Measurements from ENCODE around the gene PRKN.
"Not testable (repeated sequence)": the region's sequence is repeated elsewhere in the genome, so short reads cannot be mapped to it uniquely, and the experiment has no call there.

The PRKN gene

DNA sequence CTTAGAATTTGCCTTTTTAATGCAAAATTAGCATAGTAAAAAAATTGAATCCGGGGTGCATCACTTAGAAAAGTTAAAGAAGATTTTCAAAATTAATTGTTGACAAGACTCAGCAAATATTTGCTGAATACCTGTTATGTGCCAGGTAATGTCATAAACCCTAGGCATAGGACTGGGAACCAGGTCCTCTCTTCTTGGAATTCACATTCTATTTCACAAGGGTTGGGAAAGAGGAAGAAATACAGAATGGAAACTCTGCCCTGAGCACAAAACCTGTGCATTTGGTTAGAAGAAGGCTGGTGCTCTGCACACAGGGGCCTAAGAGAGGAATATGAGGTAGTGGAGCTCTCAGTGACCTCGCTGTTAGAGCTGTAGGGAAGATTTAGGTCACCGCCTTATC is 879.9 kb downstream of the PRKN start:
- no peak for DNase-seq (ENCODE audit: low read depth in 2 of 2)

DNA sequence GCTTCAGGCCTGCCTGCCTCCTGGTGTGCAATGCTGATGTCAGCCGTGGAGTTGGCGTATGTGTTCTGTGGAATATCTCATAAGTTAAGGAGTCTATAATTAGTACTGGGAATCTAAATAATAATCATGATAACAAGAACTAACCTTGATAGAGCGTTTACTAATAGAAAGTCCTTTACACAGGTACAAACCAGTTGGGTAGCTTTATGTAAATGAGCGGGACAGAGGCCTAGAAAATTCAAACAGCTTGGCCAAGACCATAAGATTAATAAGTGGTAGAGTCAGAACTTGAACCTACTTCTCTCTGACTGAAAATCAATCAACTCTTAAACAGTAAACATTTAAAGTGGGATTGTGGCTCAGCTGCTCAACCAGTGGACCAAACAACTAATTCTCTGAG is 882.8 kb downstream of the PRKN start:
- DNase-seq (ENCODE audit: low read depth in 2 of 2) = no peak

DNA sequence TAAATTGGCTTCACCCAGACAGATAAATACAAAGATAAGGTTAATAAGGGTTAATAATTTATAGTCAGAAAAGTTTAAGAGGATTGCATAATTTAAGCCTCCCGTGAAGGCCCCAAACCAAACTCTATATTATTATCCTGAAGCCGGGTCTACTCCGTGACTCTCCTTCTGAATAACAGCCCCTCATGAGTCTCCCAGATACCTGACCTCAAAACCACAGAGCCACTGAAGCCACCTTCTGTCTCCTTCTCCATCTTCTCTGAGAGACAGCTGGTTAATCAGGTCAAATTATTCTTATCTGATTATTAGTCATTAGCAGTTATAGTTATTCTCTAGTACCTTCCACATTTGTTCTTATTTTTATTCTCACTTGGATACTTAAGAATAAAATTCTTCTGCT is 884.5 kb downstream of the PRKN start:
- no peak for DNase-seq (ENCODE audit: low read depth in 2 of 2)

DNA sequence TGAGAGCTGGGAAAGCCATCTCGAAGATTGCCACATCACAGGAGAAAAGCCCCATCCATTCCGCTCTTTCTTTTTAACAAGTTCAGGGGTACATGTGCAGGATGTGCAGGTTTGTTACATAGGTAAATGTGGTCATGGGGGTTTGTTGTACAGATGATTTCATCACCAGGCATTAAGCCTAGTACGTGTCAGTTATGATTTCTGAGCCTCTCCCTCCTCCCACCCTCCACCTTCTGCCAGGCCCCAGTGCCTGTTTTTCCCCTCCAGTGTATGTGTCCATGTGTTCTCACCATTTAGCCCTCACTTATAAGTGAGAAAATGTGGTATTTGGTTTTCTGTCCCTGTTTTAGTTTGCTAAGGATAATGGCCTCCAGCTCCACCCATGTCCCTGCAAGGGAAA is 887.2 kb downstream of the PRKN start:
- DNase-seq (ENCODE audit: low read depth in 2 of 2) = no peak

DNA sequence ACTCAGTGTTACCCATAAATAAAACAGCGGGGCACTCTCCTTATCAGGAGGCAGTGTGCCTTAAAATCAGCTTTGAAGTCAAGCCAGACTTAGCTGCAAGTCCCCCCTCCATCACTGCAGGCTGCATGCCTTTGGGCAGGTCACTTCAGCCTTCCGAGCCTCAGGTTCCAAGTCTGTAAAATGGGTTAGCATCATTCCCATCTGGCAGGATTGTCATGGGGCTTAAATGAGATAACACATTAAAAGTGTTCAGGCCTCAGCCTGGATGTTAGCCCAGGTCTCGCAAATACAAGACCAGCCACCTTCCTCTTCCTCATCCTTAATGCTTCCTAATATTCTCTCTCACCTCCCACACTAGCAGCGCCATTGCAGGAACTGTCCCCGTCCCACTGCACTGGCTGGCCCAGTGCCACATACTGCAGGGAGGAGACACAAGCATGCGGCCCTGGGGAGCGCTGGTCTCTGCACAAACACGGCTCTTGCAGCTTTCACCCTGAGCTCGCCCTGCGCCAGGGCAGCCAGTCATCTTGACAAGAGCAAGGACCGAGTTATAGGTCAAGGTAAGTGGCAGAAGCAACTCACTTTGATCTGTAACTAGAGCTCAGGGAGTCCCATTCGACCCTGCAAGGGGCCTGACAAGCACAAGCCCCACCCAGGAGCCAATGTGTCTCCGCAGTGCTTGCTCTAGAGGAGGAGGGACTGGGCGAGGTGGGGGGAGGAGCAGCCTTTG is 889.1 kb downstream of the PRKN start:
- DNase-seq (ENCODE audit: low read depth in 2 of 2) = no peak

DNA sequence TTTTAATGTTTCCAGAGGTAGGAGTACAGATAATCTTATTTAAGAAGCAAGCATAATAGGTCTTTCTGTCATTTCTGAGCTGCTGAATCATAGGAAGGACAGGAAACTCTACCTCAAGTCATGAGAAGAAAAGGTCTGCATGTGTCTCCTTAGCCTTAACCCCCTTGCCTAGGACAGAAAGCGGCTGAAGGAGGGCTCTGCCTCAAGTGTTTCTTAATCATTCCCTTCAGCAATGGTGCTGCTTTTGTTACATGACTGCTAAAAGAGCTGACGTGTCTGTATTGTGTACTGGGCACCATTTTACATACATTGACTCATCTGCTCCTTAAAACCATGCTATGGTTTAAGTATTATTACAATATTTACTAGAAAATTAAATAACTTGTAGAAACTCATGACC is 889.7 kb downstream of the PRKN start:
- DNase-seq (ENCODE audit: low read depth in 2 of 2) = no peak

DNA sequence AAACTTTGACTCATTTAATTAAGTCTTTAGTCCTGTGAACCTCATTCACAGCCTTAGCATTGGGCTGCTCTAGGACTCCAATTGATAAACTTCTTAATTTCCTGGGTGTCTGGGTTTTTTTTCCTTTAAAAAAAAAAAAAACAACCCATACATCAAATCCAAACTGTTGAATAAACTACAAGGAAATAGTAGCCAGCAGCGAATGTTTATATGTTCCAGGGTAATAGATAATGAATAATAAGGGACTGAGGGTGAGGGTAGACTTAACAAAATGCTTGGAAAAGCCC is 890.2 kb downstream of the PRKN start:
- no peak for DNase-seq (ENCODE audit: low read depth in 2 of 2)

DNA sequence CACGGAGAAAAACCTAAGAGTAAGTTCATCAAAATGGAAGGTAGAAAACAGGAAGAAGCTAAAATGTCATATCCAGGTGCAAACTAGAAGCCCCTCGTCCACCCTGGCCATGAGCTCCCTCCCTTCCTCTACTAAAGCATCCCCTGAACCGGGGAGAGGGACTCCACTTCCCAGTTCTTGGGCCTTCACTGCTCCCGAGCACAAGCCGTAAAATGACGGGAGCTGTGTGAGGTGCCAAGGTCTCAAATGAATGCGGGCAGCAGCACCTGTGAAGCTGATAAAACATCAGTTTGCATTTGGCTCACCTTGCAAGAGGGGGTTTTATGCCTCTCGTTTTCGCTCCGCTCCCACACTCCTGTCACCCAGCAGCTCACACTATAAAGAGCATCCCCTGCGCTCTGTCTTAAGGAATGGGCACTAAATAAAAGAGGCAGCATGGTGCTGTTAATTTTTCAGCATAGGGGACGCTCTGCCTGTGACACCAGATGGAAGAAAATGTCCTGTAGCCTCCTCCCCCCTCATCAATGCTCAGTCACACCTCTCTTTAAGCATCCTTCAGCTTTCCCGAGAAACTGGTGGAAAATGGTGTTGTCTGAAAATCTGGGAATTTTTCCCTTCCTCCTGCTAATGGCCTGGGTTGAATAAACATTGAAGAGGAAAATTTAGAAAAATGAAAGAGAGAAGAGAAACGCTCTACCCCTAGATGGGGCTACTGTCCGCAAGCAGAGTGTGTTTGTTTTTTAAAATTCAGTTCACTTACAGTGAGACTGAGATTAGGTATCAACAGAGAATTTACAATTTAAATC is 890.7 kb downstream of the PRKN start:
- peak in 1 of 2 experiments; percentile 5 for DNase-seq (ENCODE audit: low read depth in 2 of 2)

DNA sequence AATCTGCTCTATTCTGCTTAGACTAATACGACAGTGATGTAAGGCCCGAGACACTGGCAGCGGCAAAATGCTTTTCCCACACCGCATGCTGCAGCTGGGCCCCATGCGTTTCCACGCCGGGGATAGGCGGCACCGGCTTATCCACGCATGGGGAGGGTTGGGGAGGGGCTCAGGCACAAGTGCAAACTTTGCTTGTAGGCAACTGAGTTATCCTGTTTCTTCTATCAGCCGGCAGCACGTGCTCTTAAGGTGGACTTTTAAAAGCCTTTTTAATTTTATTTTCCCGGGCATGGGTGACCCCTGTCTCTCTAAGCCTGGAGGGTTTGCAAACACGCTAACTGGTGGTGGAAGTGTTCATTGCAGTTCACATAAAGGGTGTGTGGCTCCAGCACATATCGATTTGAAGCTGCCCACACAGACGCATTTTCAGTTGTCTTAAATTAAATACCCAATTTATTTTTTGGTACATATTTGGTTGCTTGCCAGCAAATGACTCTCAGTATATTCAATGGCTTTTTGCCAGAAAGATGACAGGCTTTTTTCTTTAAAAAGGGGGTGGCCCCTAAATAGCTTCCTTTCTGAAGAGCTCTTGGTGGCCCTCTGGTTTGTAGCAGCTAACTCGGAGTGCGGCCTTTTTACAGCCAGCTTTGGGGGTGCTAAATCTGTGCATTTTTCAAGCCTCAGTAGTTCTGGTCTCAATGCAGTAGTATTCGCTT is 891.9 kb downstream of the PRKN start:
- peak in 1 of 2 experiments; percentile 9 for DNase-seq (ENCODE audit: low read depth in 2 of 2)

DNA sequence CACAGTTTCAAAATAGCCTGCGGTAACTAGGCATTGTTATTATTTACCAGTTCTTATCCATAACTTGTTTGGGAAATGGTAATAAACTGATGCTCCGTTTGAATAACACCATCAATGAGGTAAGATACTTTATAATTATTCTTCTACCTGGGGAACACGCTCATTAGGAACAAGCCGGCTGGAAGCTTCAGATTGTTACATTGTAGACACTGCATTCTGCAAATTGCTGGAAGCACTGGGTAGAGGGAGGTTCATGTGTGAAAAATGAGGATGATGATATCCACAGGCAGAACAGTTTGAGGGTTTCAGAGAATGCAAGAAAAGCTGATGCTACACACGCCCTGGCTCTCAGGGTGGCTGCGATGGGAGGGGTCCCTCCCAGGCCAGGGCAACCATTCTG is 893.1 kb downstream of the PRKN start:
- DNase-seq (ENCODE audit: low read depth in 2 of 2) = no peak

DNA sequence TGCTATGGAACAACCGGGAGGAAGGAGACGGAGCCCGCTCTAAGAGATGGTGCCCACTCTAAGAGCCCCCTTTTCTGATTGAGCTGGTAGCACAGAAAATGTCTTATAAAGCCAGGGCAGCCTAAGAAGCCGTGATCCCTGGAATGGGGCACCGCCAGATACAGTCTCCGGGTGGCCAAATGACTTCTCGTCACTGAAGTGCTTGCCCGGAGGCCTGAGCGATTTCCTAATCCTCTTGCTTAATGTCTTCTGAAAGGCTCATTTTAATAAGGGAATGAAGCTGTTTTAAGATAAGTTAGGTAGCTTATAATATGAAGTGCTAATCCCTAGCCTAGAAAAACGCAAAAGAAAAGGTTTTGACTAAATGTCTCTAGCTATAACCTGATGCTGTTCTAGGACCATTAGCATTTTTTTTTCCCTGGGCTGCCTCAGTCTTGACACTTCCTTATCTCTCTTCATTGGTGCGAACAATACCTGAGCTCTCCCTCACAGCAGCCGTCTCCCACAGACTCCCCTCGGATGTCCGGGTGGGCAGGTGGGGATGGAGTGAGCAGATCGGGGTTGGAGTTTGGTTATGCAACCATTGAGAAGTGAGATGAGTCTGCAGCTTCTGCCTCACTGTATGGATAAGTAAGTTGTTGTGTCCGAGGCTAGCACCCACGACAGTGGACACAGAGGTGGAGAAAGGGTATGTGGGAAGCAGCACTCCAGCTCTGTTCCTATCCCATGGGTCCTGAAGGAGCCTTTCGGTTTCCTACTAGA is 894.3 kb downstream of the PRKN start:
- DNase-seq (ENCODE audit: low read depth in 2 of 2) = no peak

DNA sequence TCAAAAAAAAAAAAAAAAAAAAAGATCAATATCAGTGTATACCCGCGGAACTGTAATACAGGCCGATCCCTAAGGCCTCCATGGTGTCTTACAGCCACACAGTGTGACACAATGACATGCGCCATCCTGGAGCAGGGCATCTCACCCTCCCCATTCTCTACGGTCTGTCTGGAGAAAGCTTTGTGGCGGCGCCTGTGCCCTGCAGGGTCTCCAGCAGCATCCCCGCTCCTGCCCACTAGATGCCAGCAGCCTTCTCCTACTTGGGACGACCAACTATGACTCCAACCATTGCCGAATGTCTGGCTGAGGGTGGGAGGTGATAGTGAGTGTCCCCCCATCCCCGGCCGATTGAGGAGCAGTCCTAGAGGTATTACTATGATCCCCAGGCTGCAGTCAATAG is 894.9 kb downstream of the PRKN start:
- DNase-seq (ENCODE audit: low read depth in 2 of 2) = no peak

DNA sequence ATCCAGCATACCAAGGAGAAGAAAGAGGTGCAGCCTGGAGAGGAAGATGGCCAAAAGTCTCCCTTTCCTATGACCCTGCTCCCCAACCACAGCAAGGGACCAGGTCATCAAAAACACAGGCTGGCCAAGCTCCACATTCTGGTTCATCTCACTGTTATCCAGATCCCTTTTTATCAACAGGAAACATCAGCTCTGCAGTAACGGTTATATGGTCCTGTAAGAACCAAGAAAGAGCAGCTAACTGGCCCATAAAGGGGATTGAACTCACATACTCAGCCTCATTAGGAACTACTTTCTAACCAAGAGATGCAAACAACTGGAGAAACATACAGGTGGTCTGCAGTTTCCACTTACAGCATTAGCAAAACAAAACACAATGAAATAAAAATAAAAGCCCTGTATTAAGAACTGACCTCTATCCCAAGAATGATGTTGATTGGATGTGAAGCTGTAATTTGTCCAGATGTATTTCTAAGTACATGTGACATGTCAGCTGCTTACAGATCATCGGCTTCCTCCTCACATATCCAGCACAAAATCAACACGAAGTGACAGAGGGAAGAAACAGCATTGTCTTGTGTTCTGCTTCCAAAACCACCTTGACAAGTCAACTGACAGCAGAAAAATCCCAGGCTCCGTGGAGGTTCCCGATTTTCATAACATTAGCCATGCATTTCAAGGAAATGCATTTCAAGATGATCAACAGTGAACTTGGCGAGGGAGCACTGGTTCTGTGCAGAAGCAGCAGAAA is 896.5 kb downstream of the PRKN start:
- DNase-seq (ENCODE audit: low read depth in 2 of 2) = no peak

DNA sequence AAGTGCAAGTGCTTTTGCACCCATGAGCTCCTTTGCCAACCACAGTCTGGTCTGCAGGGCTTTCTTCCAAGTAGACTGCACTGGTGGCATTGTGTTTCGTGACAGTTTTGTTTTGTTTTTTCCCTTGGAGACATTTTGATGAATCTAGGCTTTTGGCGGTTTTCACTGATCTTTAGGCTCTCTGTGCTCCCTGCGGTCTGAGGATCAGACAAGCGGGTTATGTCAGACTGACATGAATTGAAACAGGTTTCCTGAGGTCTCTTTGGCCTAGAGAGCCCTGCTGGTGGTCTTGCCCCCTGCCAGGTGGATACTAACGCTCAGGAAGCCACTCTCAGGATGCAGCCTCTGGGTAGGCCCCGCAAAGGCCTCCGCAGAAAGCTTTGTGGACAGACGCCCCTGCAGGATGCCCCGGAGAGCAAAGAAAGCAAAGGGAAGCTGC is 898.3 kb downstream of the PRKN start:
- DNase-seq (ENCODE audit: low read depth in 2 of 2) = no peak

DNA sequence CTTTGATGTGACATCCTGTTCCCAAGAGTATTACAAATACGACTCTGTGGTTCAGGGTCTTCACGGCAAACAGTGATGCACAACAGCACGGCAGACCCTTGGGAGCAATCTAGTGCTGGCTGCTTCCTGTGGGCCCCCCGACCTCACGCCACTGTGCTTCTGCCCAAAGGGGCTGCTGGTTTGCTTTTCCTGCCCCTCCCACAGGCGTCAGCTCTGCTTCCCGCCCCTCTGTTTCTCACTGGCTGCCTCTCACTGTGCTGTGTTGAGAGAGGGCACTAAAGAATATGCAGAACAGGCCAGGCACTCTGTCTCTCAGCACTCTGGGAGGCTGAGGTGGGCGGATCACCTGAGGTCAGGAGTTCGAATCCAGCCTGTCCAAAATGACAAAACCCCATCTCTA is 899.2 kb downstream of the PRKN start:
- DNase-seq (ENCODE audit: low read depth in 2 of 2) = no peak

DNA sequence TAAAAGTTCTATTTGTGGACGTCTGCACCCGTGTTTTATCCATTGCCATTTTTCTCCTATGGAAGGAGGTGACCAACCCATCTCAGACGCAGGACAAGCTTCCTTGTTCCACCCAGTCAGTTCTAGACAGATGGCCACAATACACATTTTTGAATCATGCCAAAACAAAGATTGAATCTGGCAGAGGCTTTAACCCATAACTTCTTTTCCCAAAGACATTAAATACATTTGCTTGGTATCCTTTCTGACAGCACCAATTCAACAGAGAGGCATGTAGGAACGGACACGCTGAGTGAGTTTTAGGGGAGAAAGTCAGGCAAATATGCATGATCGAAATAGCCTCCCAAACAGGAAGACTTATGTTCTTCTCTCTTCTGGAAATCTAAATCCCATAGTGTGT is 901.1 kb downstream of the PRKN start:
- no peak for DNase-seq (ENCODE audit: low read depth in 2 of 2)

DNA sequence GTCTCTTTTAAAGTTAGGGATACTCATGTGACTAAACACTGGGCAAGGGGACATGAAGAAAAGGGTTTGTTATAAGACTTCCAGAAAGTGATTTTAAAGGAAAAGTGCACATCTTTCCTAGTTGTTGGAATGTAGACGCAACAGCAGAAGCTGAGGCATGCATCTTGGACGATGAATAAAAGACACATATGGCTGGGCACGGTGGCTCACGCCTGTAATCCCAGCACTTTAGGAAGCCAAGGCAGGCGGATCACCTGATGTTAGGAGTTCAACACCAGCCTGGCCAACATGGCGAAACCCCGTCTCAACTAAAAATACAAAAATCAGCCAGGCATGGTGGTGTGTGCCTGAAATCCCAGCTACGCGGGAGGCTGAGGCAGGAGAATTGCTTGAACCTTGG is 905.4 kb downstream of the PRKN start:
- not testable (repeated sequence) for DNase-seq (ENCODE audit: low read depth in 2 of 2)

DNA sequence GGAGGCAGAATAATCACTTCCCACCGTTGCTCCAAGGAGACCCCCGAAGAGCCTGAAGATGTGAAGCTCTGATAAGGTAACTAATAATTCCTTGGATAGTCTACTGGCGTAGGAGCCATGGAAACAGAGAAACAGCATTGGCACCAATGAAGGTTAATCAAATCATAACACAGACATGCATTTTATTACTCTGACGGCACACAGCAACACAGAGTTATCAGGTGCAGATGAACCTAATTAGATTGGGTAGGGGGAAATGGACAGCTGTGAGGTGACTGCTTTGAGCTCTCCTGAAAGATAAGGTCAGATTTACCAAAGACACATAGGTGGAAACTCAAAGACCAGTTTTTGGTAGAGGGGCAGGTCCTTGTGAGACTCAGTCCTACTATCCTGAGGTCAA is 909.7 kb downstream of the PRKN start:
- no peak for DNase-seq (ENCODE audit: low read depth in 2 of 2)

DNA sequence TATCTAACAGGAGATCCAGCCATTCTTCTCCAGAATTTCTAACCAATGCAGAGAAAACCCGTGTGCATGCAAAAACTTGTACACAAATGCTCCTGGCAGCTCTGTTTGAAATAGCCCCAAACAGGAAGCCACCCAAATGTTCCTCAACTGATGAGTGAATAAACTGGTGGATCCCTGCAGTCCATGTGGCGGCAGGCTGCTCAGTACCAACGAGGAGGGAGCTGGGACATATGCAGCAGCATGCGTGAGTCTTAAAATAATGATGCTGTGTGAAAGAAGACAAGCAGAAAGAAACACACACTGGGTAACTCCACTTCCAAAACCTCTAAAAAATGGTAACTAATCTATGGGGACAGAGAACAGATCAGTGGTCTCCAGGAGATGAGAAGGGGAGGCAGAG is 911.6 kb downstream of the PRKN start:
- DNase-seq (ENCODE audit: low read depth in 2 of 2) = no peak

DNA sequence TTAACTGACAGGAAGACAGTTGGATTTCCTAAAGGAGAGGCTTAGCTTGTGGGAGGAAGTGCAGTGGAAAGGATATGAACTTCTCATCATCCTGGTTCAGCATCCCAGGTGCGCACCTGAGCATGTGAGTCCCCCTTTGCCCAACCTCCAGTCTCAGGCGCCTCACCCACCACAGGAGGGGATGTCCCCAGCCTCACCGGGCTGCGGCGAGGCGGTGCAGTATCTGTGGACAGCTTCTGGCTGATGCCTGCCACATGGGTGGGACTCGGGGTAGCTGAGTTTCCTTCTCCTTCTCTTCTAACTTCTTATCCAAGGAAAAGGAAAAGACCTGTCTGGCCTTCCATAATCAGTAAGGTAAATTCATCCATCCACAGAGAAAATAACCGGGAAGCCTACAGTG is 914.4 kb downstream of the PRKN start:
- DNase-seq (ENCODE audit: low read depth in 2 of 2) = no peak

DNA sequence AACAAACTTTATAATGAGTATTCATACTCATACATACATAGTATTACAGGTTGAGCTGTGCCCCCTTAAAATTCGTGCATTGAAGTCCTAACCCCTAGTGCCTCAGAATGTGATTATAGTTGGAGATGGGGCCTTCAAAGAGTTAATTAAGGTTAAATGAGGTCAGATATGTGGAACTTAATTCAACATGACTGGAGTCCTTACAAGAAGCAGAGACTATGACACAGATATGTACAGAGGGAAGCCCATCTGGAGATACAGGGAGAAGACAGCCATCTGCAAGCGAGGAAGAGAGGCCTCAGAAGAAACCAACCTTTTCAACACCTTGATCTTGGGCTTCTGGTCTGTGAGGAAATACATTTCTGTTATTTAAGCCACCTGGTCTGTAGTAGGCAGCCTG is 917.6 kb downstream of the PRKN start:
- no peak for DNase-seq (ENCODE audit: low read depth in 2 of 2)
